ENCODE measurements around the gene KLK1. TPM values are rescaled to one million over a fixed set of nuclear protein-coding genes. Genes with fewer than 3 reads are reported as not detected.

KLK1 gene
- total and polyA plus RNA-seq, 2 of the 13 experiments (the other 11 are each of a cell fraction or from before 2014, with no cell fraction given) = not detected

GRCh38 chr19:50870417-50871089 is 47.0 kb upstream of the KLK1 start (continued):
- TF ChIP-seq ARID5B (CRISPR knock-in tag; IDR thresholded peaks at IDR 0.05) (no peak), CEBPB (IDR thresholded peaks at IDR 0.05; ENCODE audit: borderline replicate concordance, low read depth, low read length) (no peak), CENPX (CRISPR knock-in tag; IDR thresholded peaks at IDR 0.05) (no peak), ZFY (CRISPR knock-in tag; IDR thresholded peaks at IDR 0.05) (0 out of 2 replicates have a peak, but pooled peaks have one; percentile 20), ZBTB4 (CRISPR knock-in tag; IDR thresholded peaks at IDR 0.05; ENCODE audit: borderline replicate concordance) (no peak), SAP130 (CRISPR knock-in tag; IDR thresholded peaks at IDR 0.05; ENCODE audit: low read depth) (no peak), ZNF607 (CRISPR knock-in tag; IDR thresholded peaks at IDR 0.05; ENCODE audit: borderline replicate concordance) (no peak), ZNF121 (CRISPR knock-in tag; IDR thresholded peaks at IDR 0.05) (no peak), GATAD1 (CRISPR knock-in tag; IDR thresholded peaks at IDR 0.05) (peak; percentile 52; the same call in 1 of the 2 replicates), PTBP1 (IDR thresholded peaks at IDR 0.05; ENCODE audit: low read depth, low read length, poor library complexity, severe bottlenecking) (no peak), ASH2L (IDR thresholded peaks at IDR 0.05; ENCODE audit: insufficient read length, low read depth, low read length) (no peak), ZFP1 (CRISPR knock-in tag; IDR thresholded peaks at IDR 0.05) (no peak)

Data from HepG2 (cell line).